ENCODE data around the gene RAD9A.

- no peak for TF ChIP-seq CTCF (IDR thresholded peaks at IDR 0.05; ENCODE audit: low read depth, low read length)
- no peak for TF ChIP-seq MAX (IDR thresholded peaks at IDR 0.05; ENCODE audit: low read depth, low read length)
Measured at GRCh38 chr11:67371911-67372320, 19.9 kb upstream of the RAD9A start.

Data from NB4 (cell line).